ENCODE results near the gene UNK. TPM values are rescaled to one million over a fixed set of nuclear protein-coding genes. Genes with fewer than 3 reads are reported as not detected.

Gene UNK
- total and polyA plus RNA-seq, 9 of the 15 experiments (the other 6 are each of a cell fraction or from before 2014, with no cell fraction given), result 12.8 to 38.6 (median 24.8) TPM

DNA sequence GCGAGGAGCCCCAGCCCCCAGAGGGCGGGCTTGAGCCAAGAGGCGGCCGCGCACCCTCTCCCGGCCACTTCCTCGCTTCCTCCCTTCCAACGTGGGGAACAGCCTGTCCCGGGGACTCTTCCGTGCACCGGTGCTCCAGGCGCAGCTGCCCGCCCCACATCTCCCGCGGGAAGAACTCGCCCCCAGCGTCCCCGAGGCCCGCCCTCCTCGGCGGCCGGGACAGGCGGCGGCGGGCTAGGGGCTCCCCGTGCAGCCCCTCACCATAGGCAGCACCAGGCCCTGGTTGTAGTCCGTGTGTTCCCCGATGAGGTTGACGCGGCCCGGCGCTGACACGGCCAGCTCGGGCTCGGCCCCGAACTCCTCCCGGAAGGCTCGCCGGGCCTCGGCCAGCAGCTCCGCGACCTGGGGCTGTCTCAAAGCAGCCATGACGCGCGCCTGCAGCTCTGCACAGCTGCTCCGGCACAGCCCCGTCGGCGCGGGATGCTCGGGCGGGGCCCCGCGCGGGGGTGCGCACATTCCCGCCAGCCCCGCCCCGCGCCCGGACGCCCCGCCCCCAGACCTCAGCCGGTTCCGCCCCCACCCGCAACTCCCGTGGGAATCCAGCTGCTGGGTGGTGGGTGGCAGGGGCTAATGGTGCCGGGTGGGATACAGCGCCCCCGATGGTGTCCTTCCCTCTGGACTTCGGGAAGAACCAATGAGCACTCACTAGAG lies 19.7 kb upstream of the UNK start, which contains the start of gene GALK1 (continued):
- TF ChIP-seq, protein P1, sequence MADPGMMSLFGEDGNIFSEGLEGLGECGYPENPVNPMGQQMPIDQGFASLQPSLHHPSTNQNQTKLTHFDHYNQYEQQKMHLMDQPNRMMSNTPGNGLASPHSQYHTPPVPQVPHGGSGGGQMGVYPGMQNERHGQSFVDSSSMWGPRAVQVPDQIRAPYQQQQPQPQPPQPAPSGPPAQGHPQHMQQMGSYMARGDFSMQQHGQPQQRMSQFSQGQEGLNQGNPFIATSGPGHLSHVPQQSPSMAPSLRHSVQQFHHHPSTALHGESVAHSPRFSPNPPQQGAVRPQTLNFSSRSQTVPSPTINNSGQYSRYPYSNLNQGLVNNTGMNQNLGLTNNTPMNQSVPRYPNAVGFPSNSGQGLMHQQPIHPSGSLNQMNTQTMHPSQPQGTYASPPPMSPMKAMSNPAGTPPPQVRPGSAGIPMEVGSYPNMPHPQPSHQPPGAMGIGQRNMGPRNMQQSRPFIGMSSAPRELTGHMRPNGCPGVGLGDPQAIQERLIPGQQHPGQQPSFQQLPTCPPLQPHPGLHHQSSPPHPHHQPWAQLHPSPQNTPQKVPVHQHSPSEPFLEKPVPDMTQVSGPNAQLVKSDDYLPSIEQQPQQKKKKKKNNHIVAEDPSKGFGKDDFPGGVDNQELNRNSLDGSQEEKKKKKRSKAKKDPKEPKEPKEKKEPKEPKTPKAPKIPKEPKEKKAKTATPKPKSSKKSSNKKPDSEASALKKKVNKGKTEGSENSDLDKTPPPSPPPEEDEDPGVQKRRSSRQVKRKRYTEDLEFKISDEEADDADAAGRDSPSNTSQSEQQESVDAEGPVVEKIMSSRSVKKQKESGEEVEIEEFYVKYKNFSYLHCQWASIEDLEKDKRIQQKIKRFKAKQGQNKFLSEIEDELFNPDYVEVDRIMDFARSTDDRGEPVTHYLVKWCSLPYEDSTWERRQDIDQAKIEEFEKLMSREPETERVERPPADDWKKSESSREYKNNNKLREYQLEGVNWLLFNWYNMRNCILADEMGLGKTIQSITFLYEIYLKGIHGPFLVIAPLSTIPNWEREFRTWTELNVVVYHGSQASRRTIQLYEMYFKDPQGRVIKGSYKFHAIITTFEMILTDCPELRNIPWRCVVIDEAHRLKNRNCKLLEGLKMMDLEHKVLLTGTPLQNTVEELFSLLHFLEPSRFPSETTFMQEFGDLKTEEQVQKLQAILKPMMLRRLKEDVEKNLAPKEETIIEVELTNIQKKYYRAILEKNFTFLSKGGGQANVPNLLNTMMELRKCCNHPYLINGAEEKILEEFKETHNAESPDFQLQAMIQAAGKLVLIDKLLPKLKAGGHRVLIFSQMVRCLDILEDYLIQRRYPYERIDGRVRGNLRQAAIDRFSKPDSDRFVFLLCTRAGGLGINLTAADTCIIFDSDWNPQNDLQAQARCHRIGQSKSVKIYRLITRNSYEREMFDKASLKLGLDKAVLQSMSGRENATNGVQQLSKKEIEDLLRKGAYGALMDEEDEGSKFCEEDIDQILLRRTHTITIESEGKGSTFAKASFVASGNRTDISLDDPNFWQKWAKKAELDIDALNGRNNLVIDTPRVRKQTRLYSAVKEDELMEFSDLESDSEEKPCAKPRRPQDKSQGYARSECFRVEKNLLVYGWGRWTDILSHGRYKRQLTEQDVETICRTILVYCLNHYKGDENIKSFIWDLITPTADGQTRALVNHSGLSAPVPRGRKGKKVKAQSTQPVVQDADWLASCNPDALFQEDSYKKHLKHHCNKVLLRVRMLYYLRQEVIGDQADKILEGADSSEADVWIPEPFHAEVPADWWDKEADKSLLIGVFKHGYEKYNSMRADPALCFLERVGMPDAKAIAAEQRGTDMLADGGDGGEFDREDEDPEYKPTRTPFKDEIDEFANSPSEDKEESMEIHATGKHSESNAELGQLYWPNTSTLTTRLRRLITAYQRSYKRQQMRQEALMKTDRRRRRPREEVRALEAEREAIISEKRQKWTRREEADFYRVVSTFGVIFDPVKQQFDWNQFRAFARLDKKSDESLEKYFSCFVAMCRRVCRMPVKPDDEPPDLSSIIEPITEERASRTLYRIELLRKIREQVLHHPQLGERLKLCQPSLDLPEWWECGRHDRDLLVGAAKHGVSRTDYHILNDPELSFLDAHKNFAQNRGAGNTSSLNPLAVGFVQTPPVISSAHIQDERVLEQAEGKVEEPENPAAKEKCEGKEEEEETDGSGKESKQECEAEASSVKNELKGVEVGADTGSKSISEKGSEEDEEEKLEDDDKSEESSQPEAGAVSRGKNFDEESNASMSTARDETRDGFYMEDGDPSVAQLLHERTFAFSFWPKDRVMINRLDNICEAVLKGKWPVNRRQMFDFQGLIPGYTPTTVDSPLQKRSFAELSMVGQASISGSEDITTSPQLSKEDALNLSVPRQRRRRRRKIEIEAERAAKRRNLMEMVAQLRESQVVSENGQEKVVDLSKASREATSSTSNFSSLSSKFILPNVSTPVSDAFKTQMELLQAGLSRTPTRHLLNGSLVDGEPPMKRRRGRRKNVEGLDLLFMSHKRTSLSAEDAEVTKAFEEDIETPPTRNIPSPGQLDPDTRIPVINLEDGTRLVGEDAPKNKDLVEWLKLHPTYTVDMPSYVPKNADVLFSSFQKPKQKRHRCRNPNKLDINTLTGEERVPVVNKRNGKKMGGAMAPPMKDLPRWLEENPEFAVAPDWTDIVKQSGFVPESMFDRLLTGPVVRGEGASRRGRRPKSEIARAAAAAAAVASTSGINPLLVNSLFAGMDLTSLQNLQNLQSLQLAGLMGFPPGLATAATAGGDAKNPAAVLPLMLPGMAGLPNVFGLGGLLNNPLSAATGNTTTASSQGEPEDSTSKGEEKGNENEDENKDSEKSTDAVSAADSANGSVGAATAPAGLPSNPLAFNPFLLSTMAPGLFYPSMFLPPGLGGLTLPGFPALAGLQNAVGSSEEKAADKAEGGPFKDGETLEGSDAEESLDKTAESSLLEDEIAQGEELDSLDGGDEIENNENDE (IDR thresholded peaks at IDR 0.05; ENCODE audit: low read depth, low read length), result no peak
- no peak for TF ChIP-seq ZNF311 (CRISPR knock-in tag; IDR thresholded peaks at IDR 0.05)
- no peak for TF ChIP-seq ZKSCAN3 (CRISPR knock-in tag; IDR thresholded peaks at IDR 0.05)
- TF ChIP-seq POLR3A (IDR thresholded peaks at IDR 0.05; ENCODE audit: borderline replicate concordance, extremely low read depth, insufficient read depth, insufficient read length), result no peak
- TF ChIP-seq IRF2 (CRISPR knock-in tag; IDR thresholded peaks at IDR 0.05), result no peak
- TF ChIP-seq TAF1 (IDR thresholded peaks at IDR 0.05; ENCODE audit: control insufficient read depth, extremely low read depth, insufficient read depth, low read length, severe bottlenecking), result peak; percentile 29
- no peak for TF ChIP-seq OTX1 (CRISPR knock-in tag; IDR thresholded peaks at IDR 0.05)
- TF ChIP-seq MIER1 (IDR thresholded peaks at IDR 0.05; ENCODE audit: low read depth), result no peak
- TF ChIP-seq, protein P2, sequence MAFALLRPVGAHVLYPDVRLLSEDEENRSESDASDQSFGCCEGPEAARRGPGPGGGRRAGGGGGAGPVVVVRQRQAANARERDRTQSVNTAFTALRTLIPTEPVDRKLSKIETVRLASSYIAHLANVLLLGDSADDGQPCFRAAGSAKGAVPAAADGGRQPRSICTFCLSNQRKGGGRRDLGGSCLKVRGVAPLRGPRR (CRISPR knock-in tag; IDR thresholded peaks at IDR 0.05), result no peak
- peak; percentile 84 for TF ChIP-seq MYC (IDR thresholded peaks at IDR 0.05; ENCODE audit: low read depth, low read length)
- peak; percentile 0; the same call in 1 of the 2 replicates for TF ChIP-seq MYC (CRISPR knock-in tag; IDR thresholded peaks at IDR 0.05; ENCODE audit: borderline replicate concordance, low read depth)
- TF ChIP-seq, protein P3, sequence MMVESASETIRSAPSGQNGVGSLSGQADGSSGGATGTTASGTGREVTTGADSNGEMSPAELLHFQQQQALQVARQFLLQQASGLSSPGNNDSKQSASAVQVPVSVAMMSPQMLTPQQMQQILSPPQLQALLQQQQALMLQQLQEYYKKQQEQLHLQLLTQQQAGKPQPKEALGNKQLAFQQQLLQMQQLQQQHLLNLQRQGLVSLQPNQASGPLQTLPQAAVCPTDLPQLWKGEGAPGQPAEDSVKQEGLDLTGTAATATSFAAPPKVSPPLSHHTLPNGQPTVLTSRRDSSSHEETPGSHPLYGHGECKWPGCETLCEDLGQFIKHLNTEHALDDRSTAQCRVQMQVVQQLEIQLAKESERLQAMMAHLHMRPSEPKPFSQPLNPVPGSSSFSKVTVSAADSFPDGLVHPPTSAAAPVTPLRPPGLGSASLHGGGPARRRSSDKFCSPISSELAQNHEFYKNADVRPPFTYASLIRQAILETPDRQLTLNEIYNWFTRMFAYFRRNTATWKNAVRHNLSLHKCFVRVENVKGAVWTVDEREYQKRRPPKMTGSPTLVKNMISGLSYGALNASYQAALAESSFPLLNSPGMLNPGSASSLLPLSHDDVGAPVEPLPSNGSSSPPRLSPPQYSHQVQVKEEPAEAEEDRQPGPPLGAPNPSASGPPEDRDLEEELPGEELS (CRISPR knock-in tag; IDR thresholded peaks at IDR 0.05; ENCODE audit: borderline replicate concordance), result no peak
- no peak for TF ChIP-seq DACH1 (IDR thresholded peaks at IDR 0.05; ENCODE audit: partially characterized antibody)
- TF ChIP-seq CBX5 (IDR thresholded peaks at IDR 0.05; ENCODE audit: borderline replicate concordance, low read depth), result 0 out of 2 replicates have a peak, but pooled peaks have one; percentile 20
